Prostate gland (tissue), 2 donors: Measurements from ENCODE around the gene RIN2.

Experiments used
- CTCF ChIP-seq, 4 experiments: fragments of 200-600 bp in 2 of 4; fragments of 450-650 bp in 2 of 4; sonication (generic) in 2 of 4; IDR thresholded peaks; 1 replicate in 3 of 4; 2 replicates in 1 of 4; pipeline ENCODE4 v1.5.1; 2016 to 2019; ENCODE audit warnings: antibody characterized with exemption in 4 of 4, mild to moderate bottlenecking in 2 of 4, moderate library complexity in 2 of 4
- POLR2AphosphoS5 ChIP-seq: sonication (generic); formaldehyde crosslinking; IDR thresholded peaks from one replicate; pipeline ENCODE4 v1.6.1; 2017; ENCODE audit warnings: antibody characterized with exemption

- TF ChIP-seq CTCF (IDR thresholded peaks at IDR 0.05) (no peak), POLR2AphosphoS5 (no peak)
These were observed 41.3 kb downstream of the RIN2 start for GRCh38 chr20:19799325-19799724.
